NCI-H1417 treated with DMSO at 0.1 percent for 48 hours (cell line): Measurements from ENCODE around the gene GRIK1.

ENCODE experiments used
- DNase-seq: peaks from one replicate; lab custom pipeline; 2025; lab: John Stamatoyannopoulos, UW

GRIK1 gene

GRCh38 chr21:29718081-29718815 lies 221.5 kb downstream of the GRIK1 start:
- no peak for DNase-seq

- DNase-seq, result no peak
Observed at GRCh38 chr21:29717659-29718058, 222.1 kb downstream of the GRIK1 start.

GRCh38 chr21:29716753-29717152 lies 223.0 kb downstream of the GRIK1 start:
- DNase-seq, result no peak

GRCh38 chr21:29715089-29715488 lies 224.7 kb downstream of the GRIK1 start:
- no peak for DNase-seq

- DNase-seq, result no peak
Observed at GRCh38 chr21:29712818-29713217, 227.0 kb downstream of the GRIK1 start.

GRCh38 chr21:29711236-29711635 lies 228.6 kb downstream of the GRIK1 start:
- no peak for DNase-seq

DNA sequence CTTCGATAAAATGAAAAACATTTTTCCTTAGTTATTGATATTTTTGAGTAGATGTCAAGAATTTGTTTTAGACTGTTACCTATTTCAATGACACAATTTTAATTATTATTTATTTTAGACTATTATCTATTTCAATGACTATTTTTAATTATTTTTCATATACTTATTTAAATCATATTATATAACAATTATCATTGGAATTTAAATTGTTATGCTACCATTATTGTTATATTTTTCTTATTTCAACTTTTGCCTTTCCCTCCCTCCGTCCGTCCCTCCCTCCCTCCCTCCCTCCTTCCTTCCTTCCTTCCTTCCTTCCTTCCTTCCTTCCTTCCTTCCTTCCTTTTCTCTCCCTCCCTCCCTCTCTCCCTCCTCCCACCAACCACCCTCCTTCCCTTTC lies 229.3 kb downstream of the GRIK1 start:
- DNase-seq, result no peak

DNA sequence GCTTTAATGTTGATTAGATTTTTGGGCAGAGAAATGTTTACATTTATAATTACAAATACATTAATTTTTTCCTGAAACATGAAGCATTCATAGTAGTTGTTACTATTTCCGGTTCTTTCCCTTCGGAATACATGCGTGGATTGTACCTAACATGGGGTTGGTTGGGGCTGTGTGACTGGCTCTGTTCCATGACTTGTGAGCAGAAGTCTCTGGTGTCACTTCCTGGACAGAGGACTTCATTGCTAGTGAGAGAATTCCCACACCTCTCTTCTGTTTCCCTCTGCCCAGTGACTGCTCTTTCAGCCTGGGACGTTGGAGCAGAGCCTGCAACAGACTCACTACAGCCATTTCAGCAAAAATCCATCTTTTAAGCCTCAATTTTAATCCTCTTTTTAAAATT lies 231.4 kb downstream of the GRIK1 start:
- DNase-seq, result no peak

DNA sequence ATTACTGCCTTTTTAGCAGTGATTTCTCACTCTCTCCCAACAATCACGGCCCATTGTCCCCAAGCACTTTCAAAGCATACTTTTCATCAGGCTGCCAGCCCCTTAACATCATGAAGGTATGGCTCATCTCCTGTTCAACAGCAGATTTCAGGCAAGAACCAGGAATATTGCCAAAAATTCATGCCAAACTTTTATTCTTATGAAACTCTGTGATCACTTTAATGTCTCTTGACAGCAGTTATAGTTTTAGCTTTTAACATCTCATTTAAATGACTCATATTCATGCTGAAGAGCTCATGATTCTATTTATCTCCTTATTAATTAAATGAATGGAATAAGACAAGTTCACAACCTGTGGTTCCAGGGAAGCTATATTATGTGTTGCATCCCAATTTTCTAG lies 235.1 kb downstream of the GRIK1 start:
- DNase-seq, result no peak

GRCh38 chr21:29701676-29702075 lies 238.1 kb downstream of the GRIK1 start:
- DNase-seq, result no peak

- no peak for DNase-seq
Observed at GRCh38 chr21:29697555-29698193, 242.1 kb downstream of the GRIK1 start.

- DNase-seq, result no peak
Observed at GRCh38 chr21:29696937-29697336, 242.9 kb downstream of the GRIK1 start.

DNA sequence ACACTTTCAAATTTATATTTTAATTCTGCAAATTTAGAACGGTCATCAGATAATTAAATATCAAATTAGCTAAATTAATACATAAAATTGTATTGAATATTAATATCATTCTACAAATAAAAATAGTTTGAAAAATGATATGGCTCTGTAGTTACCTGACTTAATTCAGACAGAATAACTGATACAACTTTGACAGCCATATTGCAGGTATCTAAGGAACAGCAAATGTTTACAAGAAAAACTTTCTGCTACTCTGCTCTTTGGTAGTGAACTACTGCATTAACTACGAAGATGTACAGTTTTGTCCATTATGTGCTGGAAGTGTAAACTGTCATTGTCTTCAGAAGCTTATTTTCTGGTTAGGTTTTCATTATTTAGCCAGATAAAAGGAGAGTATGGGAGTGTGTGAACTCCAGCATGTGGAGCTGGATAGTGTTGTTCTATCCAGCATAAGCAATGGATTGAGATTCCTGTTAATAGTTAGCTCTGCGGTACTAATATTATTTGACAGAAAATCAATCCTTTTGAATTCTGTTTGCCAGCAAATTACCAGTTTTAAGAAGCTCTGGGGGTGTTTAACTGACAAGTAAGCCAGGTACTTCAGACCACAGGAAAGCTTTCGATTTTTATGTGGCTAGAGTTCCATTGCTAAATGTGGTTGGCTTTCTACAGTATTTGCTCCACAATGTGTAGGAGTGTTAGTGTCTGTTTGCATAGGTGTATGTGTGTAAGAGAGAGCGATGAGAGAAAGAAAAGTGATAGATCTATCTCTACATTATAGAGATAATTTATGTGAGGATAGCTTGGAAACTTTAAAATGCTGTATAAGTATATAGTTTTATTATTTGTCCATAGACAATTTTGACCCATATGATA lies 247.9 kb downstream of the GRIK1 start:
- no peak for DNase-seq

DNA sequence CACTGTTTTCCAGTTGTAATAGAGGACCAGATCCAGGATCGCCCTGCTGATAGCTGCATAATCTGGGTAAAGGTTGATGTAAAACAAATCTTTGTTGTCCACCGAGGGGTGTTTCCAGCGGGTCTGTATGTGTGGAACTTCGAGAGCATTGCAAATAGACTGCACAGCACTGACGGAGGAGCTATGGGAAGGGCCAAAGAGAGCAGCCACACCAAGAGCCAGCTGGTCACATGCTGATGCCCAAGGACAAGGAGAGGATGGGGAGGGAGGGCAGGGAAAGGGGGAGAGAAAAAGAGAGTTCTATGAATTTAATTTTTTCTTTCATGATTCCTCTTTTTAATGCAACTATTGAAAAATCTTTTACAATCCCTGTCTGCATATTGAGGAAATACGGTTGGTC lies 250.0 kb downstream of the GRIK1 start:
- DNase-seq, result no peak

GRCh38 chr21:29684106-29684505 lies 255.7 kb downstream of the GRIK1 start:
- no peak for DNase-seq

- no peak for DNase-seq
Observed at GRCh38 chr21:29682800-29683199, 257.0 kb downstream of the GRIK1 start.

GRCh38 chr21:29680273-29680672 lies 259.5 kb downstream of the GRIK1 start:
- DNase-seq, result no peak

DNA sequence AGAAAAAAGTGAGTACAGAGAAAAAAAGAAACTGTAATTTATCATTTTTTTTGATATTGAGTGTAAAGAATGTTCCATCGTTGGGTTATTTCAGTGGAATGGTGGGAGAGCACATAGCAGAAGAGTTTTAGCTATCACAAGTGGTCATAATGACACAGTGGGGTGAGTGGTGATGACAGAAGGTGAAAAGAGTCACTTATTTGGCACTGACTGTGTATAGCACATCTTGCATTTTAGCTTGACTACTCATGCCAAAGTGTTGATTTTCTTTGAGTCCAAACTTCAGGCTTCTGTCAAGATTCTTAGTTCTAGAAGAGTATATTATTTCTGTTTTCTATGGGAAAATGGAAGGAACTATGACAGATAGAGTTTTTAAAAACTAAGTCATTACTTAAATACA lies 261.2 kb downstream of the GRIK1 start:
- no peak for DNase-seq

GRCh38 chr21:29677326-29677725 lies 262.5 kb downstream of the GRIK1 start:
- DNase-seq, result no peak

DNA sequence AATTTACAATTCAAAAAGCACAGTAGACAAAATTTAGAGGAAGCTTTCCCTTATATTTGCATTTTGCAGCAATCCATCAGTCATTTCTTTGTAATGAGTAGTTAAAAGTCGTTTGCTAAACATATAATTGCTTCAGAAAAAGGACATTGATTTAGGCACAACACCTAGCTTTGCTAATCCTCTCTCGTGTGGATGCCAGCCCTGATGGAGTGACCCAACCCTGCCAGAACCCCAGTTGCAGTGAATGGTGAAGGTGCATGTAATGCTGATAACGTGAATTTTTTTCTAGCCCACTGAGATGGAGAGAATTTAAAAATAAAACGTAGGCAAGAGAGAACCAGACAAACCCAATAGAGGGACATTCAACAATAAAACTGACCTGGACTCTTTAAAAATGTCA lies 263.4 kb downstream of the GRIK1 start:
- no peak for DNase-seq

GRCh38 chr21:29675451-29675850 lies 264.3 kb downstream of the GRIK1 start:
- DNase-seq, result no peak

GRCh38 chr21:29674343-29674742 lies 265.5 kb downstream of the GRIK1 start:
- no peak for DNase-seq

GRCh38 chr21:29673096-29673610 lies 266.6 kb downstream of the GRIK1 start:
- DNase-seq, result no peak
